Middle frontal gyrus (tissue), 1 donor: Measurements from ENCODE around the gene PCBD1.
"Not testable (repeated sequence)": the region's sequence is repeated elsewhere in the genome, so short reads cannot be mapped to it uniquely, and the experiment has no call there.

ENCODE experiments used
- DNase-seq: peaks from one replicate; pipeline ENCODE4 v3.0.0-alpha.2; 2015; ENCODE audit warnings: low spot score; ENCODE audit errors: extremely low spot score

PCBD1 gene

DNA sequence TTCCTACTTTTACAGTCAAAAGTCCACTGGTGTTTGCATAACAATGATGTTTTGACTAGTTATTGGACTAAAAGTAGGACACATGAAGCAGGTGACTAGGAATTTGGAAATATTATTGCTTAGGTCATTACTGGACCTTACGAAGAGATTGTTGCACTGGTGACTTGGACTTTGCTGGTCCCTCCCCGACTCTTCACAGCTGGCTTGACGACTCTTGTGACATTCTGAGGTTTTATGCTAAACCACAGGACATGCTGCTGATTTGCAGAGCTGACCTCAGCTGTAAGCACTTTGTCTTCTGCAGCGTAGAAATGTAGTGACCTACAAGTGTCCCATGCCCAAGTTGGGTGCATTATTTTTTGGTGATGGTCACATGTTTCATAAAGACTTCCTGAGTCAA, 21.9 kb downstream of the PCBD1 start:
- DNase-seq: no peak

DNA sequence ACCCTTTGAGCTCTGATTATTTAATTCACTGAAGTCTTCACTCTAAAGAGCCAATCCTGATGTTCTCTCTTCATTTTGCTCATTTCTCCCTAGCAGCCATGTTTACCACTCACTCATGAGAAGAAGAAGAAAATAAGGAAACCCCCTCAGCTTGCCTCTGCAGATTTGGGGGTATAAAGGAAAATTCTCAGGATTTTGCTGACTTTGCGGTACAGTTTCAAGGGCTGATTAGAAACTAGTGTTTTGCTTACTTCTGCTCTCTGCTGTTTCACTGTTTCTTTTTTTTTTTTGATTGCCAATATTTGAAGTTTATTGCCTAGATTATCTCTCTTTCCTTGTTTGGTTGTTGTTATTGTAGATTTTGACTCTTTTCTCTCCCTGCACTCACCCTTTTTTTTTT, 23.4 kb downstream of the PCBD1 start:
- no peak for DNase-seq

DNA sequence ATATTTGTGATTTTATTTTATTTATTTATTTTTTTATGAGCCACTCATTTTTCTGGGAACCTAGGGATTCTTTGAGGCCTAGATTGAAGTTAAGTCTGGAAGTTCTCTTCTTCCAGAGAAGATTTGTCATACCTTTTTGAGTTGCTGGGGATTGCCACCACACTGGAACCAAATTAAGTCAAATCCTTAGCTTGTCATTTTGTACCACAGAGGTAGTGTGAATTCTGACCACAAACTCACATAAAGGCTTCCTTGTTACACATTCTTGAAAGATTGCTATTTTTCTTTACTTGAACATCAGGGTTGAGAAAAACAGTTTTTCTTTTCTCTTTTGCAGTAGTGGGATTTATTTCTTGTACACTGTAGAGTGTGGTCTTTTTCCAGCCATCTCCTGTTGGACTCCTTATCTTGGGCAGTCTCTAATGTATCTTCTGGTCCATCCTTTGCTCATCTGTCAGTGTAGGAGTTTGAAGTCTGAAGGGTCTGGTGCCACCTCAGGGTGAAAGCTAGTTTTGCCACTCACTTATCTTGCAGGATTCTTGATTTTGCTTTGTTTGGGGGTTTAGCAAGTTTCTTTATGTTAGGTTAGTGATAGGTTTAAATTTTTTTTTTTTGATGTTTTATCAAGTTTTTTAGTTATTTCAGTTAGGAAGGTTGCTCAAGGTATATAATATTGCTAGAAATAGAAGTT, 24.8 kb downstream of the PCBD1 start:
- no peak for DNase-seq

DNA sequence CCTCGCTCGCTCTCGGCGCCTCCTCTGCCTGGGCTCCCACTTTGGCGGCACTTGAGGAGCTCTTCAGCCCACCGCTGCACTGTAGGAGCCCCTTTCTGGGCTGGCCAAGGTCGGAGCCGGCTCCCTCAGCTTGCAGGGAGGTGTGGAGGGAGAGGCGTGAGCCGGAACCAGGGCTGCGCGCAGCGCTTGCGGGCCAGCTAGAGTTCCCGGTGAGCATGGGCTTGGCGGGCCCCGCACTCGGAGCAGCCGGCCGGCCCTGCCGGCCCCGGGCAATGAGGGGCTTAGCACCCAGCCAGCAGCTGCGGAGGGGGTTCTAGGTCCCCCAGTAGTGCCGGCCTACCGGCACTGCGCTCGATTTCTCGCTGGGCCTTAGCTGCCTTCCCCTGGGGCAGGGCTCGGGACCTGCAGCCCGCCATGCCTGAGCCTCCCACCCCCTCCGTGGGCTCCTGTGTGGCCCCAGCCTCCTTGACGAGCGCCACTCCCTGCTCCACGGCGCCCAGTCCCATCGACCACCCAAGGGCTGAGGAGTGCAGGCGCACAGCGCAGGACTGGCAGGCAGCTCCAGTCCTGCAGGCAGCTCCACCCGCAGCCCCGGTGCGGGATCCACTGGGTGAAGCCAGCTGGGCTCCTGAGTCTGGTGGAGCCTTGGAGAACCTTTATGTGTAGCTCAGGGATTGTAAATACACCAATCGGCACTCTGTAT, 26.7 kb downstream of the PCBD1 start:
- DNase-seq: not testable (repeated sequence)

DNA sequence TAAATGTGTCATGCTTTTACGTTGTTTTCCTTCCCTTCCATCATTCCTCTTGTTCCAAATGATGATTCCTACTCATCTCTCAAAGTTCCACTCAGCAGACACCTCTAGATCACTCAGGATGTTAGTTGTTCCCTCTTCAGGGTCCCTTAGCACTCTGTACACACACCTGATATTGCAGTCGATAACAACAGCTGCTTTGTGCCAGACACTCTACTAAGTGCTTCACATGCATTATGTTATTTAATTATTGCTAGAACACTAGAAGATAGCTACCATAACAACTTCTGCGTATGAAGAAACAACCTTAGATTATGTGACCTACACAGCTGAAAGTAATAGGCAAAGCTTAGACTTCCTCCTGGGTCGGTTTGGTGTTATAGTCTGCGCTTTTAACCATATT, 29.6 kb downstream of the PCBD1 start:
- no peak for DNase-seq

DNA sequence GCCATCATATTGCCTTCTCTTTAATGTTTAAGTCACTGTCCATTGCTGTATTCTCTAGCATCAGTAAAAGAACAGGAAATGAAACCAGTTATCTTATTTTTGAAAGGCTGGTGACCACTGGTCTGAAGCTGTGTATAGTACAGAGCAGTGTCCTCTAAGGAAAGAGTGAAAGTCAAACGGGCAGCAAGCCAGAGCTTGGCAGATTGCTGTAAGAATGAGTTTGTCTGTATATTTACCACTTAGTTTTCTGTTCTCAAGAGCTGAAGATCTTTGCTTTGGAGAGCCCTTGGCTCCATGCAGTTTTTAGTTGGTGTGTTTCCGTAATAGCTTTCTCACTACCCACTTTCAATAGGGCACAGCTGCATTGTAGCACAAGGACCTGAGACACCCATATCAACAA, 31.9 kb downstream of the PCBD1 start:
- no peak for DNase-seq

DNA sequence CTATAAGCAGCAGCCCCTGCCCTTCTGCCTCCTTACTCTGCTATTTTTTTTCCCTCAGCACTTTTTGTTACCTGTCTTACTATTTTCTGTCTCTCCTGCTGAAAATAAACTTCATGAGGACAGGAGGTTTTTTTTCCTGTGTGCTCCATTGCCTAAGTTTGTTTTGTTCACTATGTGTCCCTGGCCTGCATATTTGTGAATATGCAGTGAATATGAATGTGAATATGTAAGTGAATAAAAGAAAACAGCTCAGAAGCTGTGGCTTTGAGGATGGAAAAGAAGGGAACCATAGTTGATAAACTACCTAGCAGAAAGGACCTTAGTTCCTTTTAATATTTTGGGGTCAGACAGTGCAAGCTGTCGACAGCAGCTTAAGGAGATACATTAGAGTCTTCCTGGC, 34.9 kb downstream of the PCBD1 start:
- DNase-seq: no peak

DNA sequence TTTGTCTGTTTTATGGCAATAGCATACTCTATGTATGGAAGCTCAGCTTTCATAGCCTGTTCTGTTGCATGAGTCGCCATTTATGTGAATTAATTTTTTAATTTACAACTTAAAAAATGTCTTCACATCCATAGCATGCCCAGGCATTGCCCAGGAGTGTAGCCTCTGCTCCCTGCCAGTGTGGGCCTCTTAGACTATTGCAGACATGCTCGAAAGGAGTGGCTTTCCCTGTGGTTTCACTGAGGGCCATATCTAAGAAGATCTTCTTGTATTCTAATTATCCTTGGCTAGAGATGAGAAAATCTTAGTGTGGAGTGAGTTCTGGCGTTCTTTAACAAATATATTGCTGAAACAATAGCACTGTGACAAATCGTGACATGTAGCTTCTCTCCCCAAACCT, 35.3 kb downstream of the PCBD1 start:
- no peak for DNase-seq

DNA sequence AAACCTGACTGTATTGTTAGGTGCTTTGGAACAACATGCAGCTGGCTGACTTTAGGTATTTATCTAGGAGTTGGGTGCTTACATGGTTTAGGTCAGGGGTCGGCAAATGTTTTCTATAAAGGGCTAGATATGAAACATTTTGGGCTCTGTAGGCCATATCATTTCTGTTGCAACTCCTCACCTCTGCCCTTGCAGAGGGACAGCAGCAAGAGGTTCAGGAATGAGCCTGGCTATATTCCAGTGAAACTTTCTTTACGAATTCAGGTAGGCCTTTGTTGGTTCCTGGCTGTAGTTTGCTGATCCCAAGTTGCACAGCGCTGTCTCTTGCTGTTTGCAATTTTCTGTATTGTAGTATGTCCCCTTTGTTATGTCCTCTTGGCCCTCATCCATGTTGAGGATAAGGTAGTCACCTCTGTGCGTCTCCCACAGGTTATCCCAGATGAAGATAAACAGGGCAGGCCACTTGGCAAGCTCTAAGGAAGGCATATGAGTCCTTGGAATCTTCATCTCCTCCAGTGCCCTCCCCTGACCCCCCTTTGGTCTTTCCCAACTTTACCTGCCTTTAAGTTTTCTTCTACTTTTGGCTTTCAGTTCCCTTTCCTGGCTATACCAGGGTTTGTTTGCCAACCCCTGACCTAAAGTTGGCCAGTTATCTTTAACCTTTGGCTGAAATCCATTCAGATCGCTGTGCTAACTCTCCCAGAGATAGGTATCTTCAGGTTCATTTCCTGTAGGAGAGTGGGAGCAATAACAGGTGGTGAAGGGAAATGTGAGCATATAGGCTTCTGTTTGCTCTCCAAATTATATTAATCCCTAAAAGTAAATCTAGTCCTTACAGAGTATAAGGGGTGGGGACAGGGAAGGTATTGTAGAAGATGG, 36.5 kb downstream of the PCBD1 start:
- DNase-seq: no peak

DNA sequence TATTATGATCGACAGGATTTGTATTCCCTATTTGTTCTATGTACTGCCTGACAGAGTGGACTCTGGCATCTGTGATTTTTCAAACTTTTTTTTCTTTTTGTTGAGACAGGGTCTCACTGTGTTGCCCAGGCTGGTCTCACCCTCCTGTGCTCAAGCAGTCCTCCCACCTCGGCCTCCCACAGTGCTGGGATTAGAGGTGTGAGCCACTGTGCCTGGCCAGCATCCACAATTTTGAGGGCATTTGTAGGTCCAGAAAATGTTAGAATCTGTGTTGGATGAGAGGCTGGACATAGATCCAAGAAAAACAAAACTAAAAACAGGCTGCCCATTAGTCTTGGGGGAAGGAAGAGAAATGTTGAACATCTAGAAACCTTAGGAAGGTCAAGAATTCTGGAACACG, 38.3 kb downstream of the PCBD1 start:
- DNase-seq: no peak

DNA sequence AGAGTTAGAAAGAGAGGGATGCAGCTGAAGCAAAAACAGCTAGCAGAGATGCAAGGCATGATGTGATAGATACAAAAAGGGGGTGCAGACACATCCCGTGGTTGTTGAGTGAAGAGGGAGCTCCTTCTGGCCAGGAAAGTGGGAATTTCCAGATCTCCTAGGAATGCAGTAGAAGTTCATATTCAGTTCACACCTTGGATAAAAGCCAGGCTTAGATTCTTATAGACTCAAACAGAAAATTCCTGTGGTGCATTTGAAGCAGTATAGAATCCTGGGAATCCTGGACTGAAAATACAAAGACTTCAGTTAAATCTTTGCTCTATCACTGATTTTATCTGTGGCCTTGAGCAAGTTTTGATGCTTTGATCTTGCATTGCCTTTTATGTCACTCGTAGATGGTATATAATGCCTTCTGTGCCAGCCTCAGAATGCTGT, 38.8 kb downstream of the PCBD1 start:
- no peak for DNase-seq

DNA sequence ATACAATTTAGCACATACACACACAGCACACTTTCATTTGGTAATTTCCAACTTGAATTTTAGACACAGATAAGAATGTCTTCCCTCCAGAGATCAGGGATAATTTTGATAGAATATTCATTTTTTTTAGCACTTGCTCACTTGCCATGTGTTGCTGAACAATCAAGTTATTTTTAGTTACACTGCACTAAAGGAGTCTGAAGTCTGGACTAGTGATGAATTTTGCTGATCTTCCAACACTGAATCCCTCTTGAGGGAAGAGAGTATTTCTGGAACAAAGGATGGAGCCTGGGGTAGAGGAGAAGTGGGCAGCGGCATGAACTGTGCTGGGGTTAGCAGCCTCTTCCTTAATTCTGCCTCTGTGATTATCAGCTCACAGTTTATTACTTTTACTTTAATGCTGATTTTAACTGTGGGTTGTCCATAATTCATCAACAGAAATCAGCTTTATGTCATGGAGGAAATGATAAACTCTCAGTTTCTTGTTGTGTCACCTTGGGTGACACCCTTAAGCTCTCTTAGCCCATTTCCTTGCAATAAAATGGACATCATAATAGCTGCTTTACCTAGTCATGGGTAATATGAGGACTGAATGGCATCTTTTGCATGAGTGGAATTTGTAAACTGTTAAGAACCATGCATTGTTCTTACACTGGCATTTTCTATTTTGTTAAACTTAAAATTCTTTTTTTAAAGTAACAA, 40.6 kb downstream of the PCBD1 start:
- no peak for DNase-seq

DNA sequence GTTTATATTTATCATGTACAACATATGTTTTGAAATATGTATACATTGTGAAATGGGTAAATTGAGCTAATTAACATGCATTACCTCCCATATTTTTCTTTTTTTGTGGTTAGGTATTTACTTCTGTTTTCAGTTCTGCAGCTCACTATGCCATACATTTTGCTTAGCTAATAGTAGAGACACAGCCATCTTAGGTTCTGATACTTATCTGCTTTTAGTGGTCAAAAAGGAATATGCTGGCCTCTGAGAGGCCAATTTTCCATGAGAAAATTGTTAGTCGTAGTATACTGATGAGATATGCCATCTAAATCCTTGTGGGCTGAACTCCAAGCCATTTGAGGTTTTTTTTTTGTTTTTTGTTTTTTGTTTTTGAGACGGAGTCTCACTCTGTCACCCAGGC, 41.6 kb downstream of the PCBD1 start:
- DNase-seq: no peak

DNA sequence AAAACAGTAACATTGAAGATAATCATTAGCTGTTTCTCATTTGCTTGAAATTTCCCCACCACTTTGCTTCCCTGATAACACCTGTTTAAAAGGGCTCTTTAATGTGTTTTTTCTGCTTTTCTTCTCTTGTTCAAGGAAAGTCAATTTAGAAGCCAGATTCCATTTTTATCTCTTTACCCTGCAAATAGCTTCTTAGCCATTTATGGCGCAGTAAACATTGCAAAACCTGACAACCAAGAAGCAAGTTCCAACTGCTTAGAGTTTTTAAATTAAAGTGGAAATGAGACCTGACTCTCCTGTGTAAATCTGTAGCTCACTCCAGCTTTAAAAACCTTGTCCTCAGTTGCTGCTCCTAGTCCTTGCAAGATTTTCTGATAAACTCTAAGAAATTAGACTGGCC, 42.5 kb downstream of the PCBD1 start:
- DNase-seq: no peak

DNA sequence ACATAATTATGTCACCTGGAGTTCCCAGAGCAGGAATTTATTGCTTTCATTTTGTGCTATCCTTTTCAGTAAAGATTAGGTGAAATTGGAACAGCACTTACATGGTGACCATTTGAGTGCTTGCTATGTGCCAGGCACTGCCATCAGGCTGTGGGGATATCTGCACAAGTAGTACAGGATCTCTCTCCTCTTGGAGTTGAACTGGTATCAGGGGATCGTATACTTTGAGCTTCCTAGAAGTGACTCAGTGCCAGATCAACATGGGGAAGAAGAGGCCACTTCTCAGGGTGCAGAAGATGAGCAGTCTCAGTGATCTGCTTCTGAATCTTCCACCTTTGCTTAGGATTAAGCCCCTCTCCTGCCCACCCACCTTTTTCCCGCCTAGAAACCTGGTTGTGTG, 43.1 kb downstream of the PCBD1 start:
- no peak for DNase-seq

DNA sequence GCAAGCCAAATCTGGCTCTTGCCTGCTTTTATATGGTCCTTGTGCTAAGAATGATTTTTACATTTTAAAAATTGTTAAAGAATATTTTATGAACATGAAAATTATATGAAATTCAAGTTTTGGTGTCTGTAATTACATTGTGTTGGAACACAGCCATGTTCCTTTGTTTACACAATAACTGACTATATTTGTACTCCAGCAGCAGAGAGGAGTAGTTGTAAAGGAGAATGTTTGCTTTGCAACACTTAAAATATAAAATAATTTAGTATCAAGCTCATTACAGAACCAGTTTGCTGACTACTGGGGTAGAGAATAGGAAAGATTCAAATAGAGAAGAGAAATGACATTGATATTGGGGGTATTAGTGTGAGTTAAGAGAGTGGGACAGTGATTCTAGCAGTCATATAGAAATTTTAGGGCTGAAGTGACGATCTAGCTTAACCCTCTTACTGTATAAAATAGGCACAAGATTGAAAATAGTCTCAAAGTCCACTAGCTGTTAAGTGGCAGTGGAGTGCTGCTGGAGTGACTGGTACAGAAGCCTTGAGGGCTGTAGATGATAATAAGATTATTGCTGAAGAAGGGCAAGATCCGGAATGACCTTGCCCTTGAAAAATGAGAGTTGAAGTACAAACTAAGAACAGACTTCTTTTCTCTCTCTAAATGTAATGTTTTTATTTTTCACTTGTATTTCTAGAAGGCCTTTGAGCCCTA, 44.4 kb downstream of the PCBD1 start:
- DNase-seq: no peak

DNA sequence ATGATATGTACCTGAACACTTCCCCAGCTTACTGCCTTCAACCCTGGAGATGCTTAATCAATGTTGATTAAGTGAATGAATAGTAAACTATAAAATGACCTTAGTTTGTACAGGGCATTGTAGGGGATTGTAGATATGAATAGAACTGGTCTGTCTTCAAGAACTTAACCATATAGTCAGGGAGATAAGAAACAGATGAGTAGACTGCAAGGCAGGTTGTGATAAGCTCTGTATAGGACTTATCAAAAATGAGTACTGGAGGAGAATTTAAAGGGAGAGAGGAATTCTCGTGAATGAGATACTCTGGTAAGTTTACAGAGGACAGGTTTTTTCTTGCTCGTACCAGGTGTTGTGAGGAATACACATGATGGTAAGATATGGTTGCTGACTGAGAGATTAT, 45.0 kb downstream of the PCBD1 start:
- DNase-seq: no peak

DNA sequence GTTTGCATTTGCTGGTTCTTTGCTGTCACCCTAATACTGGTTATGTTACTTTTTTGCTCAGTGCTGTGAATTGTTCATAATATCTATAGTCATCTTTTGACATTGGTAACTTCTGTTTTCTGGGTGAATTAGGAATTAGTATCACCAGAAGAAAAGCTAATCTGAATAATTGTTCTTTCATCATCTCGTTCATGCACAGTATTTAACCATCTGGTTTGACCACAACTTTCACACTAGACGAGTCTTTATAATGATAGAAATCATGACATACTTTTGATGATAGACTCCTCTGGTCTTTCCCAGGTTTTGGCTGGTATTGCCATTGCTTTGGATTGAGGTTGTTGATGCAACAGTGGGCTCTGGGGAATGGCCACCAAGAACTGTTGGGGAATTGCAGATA, 47.5 kb downstream of the PCBD1 start:
- no peak for DNase-seq

DNA sequence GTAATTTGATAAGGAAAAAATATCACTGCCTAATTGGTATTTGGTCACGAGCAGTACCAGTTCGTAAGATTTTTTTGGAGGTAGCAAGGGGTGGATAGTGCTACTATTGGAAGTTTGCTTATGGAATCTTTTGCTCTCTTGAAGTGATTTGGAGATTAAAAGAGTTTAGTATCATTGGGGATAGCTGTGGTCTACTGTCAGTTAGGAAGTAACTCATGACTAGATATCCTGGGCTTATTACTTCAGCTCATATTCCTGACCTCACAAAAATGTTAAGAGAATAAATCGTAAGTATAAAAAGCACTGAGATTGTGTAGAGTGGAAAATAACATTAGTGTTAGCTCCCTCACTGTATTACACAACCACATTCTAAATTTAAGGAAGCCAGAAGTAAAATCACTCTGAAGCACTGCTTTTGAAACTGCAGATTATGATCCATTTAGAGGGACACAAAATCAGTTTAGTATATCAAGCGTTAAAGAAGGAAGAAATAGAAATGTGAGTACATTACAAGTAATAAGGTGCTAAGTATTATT, 50.0 kb downstream of the PCBD1 start:
- no peak for DNase-seq

DNA sequence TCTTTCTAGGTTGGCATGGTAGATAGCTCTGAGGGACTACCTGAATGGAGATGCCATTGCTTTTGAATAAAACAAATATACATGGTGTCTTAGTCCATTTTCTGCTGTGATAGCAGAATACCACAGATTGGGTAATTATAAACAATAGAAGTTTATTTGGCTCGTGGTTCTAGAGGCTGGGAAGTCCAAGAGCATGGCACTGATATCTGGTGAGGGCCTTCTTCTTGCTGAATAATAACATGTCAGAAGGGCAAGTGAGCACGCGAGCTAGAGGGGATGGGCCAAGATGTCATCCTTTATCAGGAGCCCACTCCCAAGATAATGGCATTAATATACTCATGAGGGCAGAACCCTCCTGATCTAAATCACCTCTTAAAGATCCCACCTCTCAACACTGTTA, 50.7 kb downstream of the PCBD1 start:
- no peak for DNase-seq

DNA sequence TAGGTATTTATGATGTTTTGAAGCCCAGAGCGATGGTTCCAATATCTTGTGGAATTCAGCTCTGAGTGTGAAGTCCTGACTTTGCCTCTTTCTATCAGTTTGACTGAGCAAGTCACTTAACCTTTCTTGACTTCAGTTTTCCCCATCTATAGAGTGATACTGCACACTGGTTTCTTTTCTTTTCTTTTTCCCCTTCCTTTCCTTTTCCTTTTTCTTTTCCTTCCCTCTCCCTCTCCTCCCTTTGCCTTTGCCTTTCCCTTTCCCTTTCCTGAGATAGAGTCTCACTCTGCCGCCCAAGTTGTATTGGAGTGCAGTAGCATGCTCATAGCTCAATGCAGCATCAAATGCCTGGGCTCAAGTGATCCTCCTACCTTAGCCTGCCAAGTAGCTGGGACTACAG, 52.0 kb downstream of the PCBD1 start:
- no peak for DNase-seq
